22Rv1 (cell line): ENCODE data around the gene CIROP.

ENCODE experiments used
- H3K27ac ChIP-seq: fragments of 450-650 bp; 2 replicates; pipeline ENCODE4 v1.5.1; 2017
- ZFX ChIP-seq: fragments of 450-650 bp; IDR thresholded peaks from 2 replicates; pipeline ENCODE4 v1.6.1; 2017; ENCODE audit warnings: antibody characterized with exemption, borderline replicate concordance
- TF ChIP-seq, protein P1 (sequence below): fragments of 450-650 bp; IDR thresholded peaks from 2 replicates; pipeline ENCODE4 v1.5.1; 2017; ENCODE audit warnings: mild to moderate bottlenecking

The CIROP gene

DNA sequence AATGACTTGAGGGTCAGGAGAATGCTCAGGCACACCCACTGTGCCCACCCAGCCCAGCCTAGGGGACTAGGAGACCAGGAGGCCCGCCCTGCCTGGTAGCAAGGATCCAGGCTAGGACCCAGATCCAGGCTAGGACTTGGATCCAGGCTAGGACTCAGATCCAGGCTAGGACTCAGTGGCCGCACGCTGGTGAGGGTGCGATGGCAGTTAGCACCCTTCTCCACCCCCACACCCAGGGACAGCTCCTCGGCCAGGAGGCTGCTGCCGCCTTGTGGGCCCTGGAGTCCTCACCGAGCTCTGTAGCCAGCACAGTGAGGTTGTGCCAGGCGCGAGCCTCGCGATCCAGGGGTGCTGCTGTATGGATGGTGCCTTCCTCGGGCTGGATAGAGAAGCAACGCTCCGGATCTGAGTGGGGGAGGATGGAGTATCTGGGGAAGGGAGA lies 52.6 kb downstream of the CIROP start:
- TF ChIP-seq, protein P1, sequence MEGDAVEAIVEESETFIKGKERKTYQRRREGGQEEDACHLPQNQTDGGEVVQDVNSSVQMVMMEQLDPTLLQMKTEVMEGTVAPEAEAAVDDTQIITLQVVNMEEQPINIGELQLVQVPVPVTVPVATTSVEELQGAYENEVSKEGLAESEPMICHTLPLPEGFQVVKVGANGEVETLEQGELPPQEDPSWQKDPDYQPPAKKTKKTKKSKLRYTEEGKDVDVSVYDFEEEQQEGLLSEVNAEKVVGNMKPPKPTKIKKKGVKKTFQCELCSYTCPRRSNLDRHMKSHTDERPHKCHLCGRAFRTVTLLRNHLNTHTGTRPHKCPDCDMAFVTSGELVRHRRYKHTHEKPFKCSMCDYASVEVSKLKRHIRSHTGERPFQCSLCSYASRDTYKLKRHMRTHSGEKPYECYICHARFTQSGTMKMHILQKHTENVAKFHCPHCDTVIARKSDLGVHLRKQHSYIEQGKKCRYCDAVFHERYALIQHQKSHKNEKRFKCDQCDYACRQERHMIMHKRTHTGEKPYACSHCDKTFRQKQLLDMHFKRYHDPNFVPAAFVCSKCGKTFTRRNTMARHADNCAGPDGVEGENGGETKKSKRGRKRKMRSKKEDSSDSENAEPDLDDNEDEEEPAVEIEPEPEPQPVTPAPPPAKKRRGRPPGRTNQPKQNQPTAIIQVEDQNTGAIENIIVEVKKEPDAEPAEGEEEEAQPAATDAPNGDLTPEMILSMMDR, result no peak
- no peak for TF ChIP-seq ZFX
- no peak overlapping the region for H3K27ac ChIP-seq

DNA sequence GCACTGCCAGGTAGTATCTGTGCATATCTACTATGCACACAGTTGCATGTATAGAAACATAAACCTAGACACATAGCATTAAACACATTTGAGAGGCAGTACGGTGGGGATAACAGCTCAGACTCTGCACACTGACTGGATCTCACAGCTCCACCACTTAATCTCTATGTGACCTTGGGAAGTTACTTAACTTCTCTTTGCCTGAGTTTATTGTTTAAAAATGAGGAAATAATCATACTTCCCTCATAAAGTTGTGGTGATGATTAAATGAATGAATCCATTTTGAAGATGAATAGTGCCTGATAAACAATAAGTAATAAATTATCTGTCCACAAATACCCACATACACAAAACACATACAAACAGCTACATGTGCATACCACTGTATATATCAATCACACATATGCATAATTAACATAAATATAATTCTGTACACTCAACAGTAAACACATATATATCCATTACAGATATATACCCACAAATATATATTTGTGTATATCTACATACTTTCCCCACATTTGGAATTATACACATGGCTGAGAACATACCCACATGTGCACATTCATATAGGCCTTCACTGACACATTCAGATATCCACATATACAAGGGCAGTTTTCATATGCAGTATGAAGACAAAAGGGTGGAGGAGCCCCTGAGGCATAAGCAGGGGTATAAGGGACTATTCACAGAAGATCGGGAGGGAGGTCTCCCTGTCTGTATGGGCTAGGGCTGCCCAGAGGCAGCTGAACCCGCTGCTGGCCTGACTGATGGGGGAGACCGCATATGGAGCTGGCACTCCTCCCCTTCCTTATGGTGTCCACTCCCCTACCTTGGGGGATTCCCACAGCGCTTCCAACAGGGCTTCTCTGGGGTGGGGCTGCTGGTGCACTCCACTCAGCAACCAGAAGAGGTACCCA lies 53.4 kb downstream of the CIROP start:
- H3K27ac ChIP-seq, result no peak overlapping the region
- TF ChIP-seq ZFX, result no peak
- TF ChIP-seq, protein P1, result no peak
